Esophagus squamous epithelium (tissue), 5 donors: ENCODE data around the gene ITFG1. TPM values are rescaled to one million over a fixed set of nuclear protein-coding genes. Genes with fewer than 3 reads are reported as not detected.
"Not testable (repeated sequence)": the region's sequence is repeated elsewhere in the genome, so short reads cannot be mapped to it uniquely, and the experiment has no call there.

Source experiments
- DNase-seq: peaks from one replicate; lab custom pipeline; 2025; lab: John Stamatoyannopoulos, UW
- H3K27ac ChIP-seq, 4 donors: fragments of 200-600 bp; sonication (generic); one replicate each; pipeline ENCODE4 v1.5.1; 2016 to 2019; ENCODE audit warnings: mild to moderate bottlenecking in 1 of 4
- H3K27me3 ChIP-seq, 4 donors: fragments of 200-600 bp; sonication (generic); 1 replicate in 3 of 4; 2 replicates in 1 of 4; pipeline versions ENCODE4 v1.5.1 to v1.6.0; 2017 to 2021; ENCODE audit warnings: antibody characterized with exemption in 1 of 4
- H3K36me3 ChIP-seq, 3 donors: fragments of 200-600 bp; sonication (generic); one replicate each; pipeline ENCODE4 v1.5.1; 2016 to 2019
- H3K4me1 ChIP-seq, 3 donors: fragments of 200-600 bp; sonication (generic); one replicate each; pipeline ENCODE4 v1.5.1; 2017 to 2019
- H3K4me3 ChIP-seq, 4 donors: fragments of 200-600 bp; sonication (generic); 1 replicate in 3 of 4; 2 replicates in 1 of 4; pipeline ENCODE4 v1.5.1; 2016 to 2019; ENCODE audit warnings: mild to moderate bottlenecking in 2 of 4, moderate library complexity in 1 of 4
- H3K9me3 ChIP-seq, 3 donors: fragments of 200-600 bp; sonication (generic); one replicate each; pipeline ENCODE4 v1.5.1; 2016 to 2019
- CTCF ChIP-seq, 6 experiments: fragments of 450-650 bp in 4 of 6; fragments of 200-600 bp in 2 of 6; sonication (generic) in 2 of 6; IDR thresholded peaks; one replicate each; pipeline ENCODE4 v1.5.1; 2016 to 2019; ENCODE audit warnings: antibody characterized with exemption in 6 of 6, mild to moderate bottlenecking in 4 of 6, moderate library complexity in 4 of 6
- POLR2A ChIP-seq, 4 donors: fragments of 450-650 bp; IDR thresholded peaks; one replicate each; pipeline ENCODE4 v1.6.1; 2017; ENCODE audit warnings: antibody characterized with exemption in 4 of 4, mild to moderate bottlenecking in 4 of 4, moderate library complexity in 3 of 4
- WGBS, 2 donors: methylation state at CpG; one replicate each; pipeline ENCODE4 v1.1.5; 2018; 5-methylcytosine and 5-hydroxymethylcytosine counted together
- intact Hi-C: fragments of 100-400 bp; cut with DNase I; formaldehyde crosslinking; loops from one replicate; pipeline ENCODE4 v1.15.0; 2022
- total RNA-seq, 4 donors: library from RNA; depleted of rRNA; stranded (reverse); fragments of >200 nt; gene quantifications; one replicate each; pipeline ENCODE4 v1.1.0, GENCODE V29; 2016
- donor health status: DM: yes; HTN: yes; CAD: no.

The ITFG1 gene
- total RNA-seq, 4 donors from 2014 or later: 16.1 to 31.9 (median 26.4) TPM

DNA sequence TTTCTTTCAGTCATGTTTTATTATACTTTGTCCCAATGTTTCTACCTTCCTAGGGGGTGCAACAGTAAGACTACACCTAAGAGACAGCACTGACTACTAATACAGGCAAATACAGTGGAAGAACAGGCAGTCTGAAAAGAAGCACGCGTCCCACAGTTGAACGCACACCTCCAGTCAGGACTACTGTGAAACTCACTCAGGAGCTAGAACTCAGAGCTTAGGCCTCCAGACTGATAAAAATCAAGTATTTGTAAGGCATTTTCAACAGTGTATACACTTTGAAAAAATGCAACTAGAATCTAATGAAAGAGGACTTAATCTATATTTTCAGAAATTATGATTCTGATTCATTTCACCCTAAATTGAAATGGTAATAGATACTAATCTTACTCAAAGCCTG is 14.4 kb downstream of the ITFG1 start:
- H3K4me1 ChIP-seq: peaks cover 0 to 3% (median 0%) of the 10 kb centered on the region in 3 donors
- H3K36me3 ChIP-seq: peaks cover 0 to 56% (median under 1%) of the 10 kb centered on the region in 3 donors
- no peak overlapping the region for H3K4me3 ChIP-seq
- no peak for TF ChIP-seq POLR2A (IDR thresholded peaks at IDR 0.05)
- no peak for TF ChIP-seq CTCF (IDR thresholded peaks at IDR 0.05)
- no peak overlapping the region for H3K27ac ChIP-seq
- no peaks in the 10 kb centered on the region for H3K27me3 ChIP-seq
- no peak for DNase-seq
- intact Hi-C loops: no loop called here
- 94 to 100% methylated on average over 3 of the region's 3 CpGs for WGBS, 2 donors
- H3K9me3 ChIP-seq: no peaks in the 10 kb centered on the region

- H3K9me3 ChIP-seq, H3K27ac ChIP-seq, H3K4me1 ChIP-seq, H3K27me3 ChIP-seq, intact Hi-C loops, DNase-seq, H3K4me3 ChIP-seq: not testable (repeated sequence)
- H3K36me3 ChIP-seq: peaks cover 0 to 36% (median 6%) of the 10 kb centered on the region in 3 donors
These were observed 18.0 kb downstream of the ITFG1 start for GRCh38 chr16:47442884-47443283.

- intact Hi-C loops, H3K27me3 ChIP-seq, H3K4me3 ChIP-seq, H3K27ac ChIP-seq, H3K4me1 ChIP-seq, H3K9me3 ChIP-seq, DNase-seq: not testable (repeated sequence)
- 98% methylated on average over 3 of the region's 3 CpGs for WGBS, 2 donors
- peaks cover 0 to 28% (median 7%) of the 10 kb centered on the region in 3 donors for H3K36me3 ChIP-seq
These were observed 20.8 kb downstream of the ITFG1 start for GRCh38 chr16:47440066-47440465.

DNA sequence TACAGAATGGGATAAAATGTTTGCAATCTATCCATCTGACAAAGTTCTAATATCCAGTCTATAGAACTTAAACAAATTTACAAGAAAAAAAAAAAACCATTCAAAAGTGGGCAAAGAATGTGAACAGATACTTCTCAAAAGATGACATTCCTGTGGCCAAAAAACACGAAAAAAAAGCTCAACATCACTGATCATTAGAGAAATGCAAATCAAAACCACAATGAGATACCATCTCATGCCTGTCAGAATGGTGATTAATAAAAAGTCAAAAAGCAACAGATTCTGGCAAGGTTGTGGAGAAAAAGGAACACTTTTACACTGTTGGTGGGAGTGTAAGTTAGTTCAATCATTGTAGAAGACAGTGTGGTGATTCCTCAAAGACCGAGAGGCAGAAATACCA is 26.6 kb downstream of the ITFG1 start:
- H3K27ac ChIP-seq, DNase-seq, H3K9me3 ChIP-seq, H3K27me3 ChIP-seq, H3K4me1 ChIP-seq, H3K4me3 ChIP-seq, intact Hi-C loops: not testable (repeated sequence)
- 70 to 79% methylated on average over 2 of the region's 2 CpGs for WGBS, 2 donors
- peaks cover 0 to 35% (median 7%) of the 10 kb centered on the region in 3 donors for H3K36me3 ChIP-seq

DNA sequence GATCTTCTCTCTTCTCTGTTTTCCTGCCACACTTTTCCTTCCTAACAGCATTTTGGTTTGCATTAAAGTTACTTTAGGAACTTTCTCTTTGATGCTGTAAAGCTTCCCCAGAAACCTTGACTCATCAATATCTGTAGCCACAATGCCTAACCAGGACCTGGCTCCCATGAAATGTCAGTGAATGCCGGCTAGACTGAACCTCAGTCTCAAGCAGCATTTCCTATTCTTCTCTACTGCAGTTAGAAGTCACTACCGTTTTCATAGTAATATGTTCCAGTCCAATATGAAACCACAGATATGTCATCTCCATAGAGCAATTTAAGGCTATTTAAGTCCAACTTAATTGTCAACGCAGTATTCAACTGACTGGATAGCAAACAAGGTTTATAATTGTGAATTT is 28.9 kb downstream of the ITFG1 start:
- Histone ChIP-seq H3K36me3 (peaks cover 0 to 38% (median 0%) of the 10 kb centered on the region in 3 donors), H3K9me3 (no peaks in the 10 kb centered on the region), H3K27ac (no peak overlapping the region), H3K4me1 (no peaks in the 10 kb centered on the region), H3K4me3 (no peak overlapping the region), H3K27me3 (no peaks in the 10 kb centered on the region)
- intact Hi-C loops: no loop called here
- no peak for DNase-seq
- TF ChIP-seq POLR2A (IDR thresholded peaks at IDR 0.05): no peak
- TF ChIP-seq CTCF (IDR thresholded peaks at IDR 0.05): no peak
- WGBS, 2 donors: 89 to 93% methylated on average over 3 of the region's 3 CpGs

DNA sequence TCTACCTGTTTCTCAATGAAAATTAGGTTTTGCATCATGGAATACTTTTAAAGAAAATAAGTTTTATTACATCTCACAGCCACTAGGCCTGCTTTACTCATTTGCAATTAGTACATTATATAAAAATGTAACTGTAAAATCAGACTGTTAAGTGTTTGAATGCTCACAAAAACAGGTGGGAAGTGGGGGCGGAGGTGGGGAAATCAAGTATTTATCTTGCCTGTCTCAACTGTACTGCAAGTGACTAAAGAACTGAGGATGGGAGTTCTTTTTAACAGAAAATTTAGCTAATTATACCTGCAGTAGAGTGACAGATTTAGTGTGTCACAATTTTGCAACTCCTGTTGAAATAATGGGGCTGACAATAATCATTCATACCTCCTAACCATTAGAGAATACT is 34.1 kb downstream of the ITFG1 start:
- Histone ChIP-seq H3K36me3 (peaks cover 0 to 63% (median 5%) of the 10 kb centered on the region in 3 donors), H3K4me3 (no peak overlapping the region), H3K9me3 (no peaks in the 10 kb centered on the region), H3K4me1 (no peaks in the 10 kb centered on the region), H3K27me3 (no peaks in the 10 kb centered on the region), H3K27ac (no peak overlapping the region)
- intact Hi-C loops: no loop called here
- TF ChIP-seq CTCF (IDR thresholded peaks at IDR 0.05) (no peak), POLR2A (IDR thresholded peaks at IDR 0.05) (no peak)
- no peak for DNase-seq
- 92 to 95% methylated on average over 1 of the region's 1 CpG for WGBS, 2 donors

DNA sequence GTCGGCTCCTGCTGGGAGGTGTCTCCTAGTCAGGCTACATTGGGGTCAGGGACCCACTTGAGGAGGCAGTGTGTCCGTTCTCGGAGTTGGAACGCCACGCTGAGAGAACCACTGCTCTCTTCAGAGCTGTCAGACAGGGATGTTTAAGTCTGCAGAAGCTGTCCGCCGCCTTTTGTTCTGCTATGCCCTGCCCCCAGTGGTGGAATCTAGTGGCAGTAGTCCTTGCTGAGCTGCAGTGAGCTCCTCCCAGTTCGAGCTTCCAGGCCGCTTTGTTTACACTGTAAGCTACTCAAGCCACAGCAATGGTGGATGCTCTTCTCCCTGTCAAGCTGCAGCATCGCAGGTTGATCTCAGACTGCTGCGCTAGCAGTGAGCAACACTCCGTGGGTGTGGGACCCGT is 36.0 kb downstream of the ITFG1 start:
- no peak for TF ChIP-seq CTCF (IDR thresholded peaks at IDR 0.05)
- no peak for TF ChIP-seq POLR2A (IDR thresholded peaks at IDR 0.05)

More for the DNA sequence above, 36.0 kb downstream of the ITFG1 start:
- no peak overlapping the region for H3K4me3 ChIP-seq
- 94 to 99% methylated on average over 6 to 9 of the region's 13 CpGs for WGBS, 2 donors
- H3K4me1 ChIP-seq: no peaks in the 10 kb centered on the region
- no peaks in the 10 kb centered on the region for H3K27me3 ChIP-seq
- intact Hi-C loops: no loop called here
- no peak for DNase-seq
- H3K9me3 ChIP-seq: no peaks in the 10 kb centered on the region
- H3K27ac ChIP-seq: no peak overlapping the region
- peaks cover 0 to 56% (median 5%) of the 10 kb centered on the region in 3 donors for H3K36me3 ChIP-seq
